ENCODE data around the gene ACY1. TPM values are rescaled to one million over a fixed set of nuclear protein-coding genes. Genes with fewer than 3 reads are reported as not detected.

Gene ACY1
- total and polyA plus RNA-seq, 10 of the 15 experiments (the other 5 are each of a cell fraction or from before 2014, with no cell fraction given), result 18.5 to 42.2 (median 27.8) TPM

DNA sequence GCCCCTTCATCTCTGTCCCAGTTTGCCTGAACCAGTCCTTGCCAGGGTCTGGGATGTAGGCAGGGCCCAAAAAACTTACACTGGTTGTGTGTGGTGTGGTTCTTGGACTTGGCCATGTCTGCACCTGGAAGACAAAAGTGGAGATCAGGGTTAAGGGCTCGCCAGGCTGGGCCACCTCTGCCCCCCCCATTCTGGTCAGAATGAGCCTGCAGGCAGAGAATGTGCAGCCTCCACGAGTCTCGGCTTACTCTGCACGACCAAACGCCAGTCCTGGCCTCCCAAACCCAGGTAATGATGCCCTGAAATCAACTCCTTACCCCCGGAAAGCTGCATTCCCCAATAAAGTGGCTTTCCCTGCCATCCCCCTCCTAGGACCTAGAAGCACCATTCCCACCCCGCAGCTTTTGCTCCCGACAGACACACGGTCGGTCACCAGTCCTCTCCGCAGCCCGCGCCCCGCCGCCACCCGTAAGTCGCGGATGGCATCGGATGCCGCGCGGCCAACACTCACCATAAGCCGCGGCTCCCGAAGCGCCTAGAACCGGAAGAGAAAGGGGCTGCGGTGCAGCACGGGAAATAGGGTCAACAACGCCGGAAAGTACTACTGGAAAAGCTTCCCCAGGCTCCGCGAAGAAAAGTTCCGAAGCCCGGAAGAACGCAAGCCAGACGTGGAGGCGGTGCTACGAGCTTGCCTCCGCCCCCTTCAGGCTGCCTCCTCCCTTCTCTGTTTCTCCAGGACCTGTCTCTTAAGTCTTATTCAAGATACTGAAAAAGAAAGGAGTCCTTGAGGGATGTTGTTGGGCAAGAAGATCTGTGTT, 12.2 kb downstream of the ACY1 start, which contains the start of gene RPL29 (continued):
- peak in 1 of 2 experiments; percentile 5; a peak in 1 of 4 replicates for TF ChIP-seq CEBPB (IDR thresholded peaks at IDR 0.05; ENCODE audit: borderline replicate concordance in 1 of 2, low read depth in 2 of 2, low read length in 2 of 2)
- TF ChIP-seq, protein P1, sequence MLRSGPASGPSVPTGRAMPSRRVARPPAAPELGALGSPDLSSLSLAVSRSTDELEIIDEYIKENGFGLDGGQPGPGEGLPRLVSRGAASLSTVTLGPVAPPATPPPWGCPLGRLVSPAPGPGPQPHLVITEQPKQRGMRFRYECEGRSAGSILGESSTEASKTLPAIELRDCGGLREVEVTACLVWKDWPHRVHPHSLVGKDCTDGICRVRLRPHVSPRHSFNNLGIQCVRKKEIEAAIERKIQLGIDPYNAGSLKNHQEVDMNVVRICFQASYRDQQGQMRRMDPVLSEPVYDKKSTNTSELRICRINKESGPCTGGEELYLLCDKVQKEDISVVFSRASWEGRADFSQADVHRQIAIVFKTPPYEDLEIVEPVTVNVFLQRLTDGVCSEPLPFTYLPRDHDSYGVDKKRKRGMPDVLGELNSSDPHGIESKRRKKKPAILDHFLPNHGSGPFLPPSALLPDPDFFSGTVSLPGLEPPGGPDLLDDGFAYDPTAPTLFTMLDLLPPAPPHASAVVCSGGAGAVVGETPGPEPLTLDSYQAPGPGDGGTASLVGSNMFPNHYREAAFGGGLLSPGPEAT (IDR thresholded peaks at IDR 0.05; ENCODE audit: low read depth), result peak; percentile 91
- TF ChIP-seq, protein P2, sequence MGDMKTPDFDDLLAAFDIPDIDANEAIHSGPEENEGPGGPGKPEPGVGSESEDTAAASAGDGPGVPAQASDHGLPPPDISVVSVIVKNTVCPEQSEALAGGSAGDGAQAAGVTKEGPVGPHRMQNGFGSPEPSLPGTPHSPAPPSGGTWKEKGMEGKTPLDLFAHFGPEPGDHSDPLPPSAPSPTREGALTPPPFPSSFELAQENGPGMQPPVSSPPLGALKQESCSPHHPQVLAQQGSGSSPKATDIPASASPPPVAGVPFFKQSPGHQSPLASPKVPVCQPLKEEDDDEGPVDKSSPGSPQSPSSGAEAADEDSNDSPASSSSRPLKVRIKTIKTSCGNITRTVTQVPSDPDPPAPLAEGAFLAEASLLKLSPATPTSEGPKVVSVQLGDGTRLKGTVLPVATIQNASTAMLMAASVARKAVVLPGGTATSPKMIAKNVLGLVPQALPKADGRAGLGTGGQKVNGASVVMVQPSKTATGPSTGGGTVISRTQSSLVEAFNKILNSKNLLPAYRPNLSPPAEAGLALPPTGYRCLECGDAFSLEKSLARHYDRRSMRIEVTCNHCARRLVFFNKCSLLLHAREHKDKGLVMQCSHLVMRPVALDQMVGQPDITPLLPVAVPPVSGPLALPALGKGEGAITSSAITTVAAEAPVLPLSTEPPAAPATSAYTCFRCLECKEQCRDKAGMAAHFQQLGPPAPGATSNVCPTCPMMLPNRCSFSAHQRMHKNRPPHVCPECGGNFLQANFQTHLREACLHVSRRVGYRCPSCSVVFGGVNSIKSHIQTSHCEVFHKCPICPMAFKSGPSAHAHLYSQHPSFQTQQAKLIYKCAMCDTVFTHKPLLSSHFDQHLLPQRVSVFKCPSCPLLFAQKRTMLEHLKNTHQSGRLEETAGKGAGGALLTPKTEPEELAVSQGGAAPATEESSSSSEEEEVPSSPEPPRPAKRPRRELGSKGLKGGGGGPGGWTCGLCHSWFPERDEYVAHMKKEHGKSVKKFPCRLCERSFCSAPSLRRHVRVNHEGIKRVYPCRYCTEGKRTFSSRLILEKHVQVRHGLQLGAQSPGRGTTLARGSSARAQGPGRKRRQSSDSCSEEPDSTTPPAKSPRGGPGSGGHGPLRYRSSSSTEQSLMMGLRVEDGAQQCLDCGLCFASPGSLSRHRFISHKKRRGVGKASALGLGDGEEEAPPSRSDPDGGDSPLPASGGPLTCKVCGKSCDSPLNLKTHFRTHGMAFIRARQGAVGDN (IDR thresholded peaks at IDR 0.05), result peak; percentile 46; the same call in 1 of the 2 replicates
- peak; percentile 24 to 30; a peak in 1 of 4 replicates for TF ChIP-seq IKZF2 (IDR thresholded peaks at IDR 0.05)
- TF ChIP-seq, protein P3, sequence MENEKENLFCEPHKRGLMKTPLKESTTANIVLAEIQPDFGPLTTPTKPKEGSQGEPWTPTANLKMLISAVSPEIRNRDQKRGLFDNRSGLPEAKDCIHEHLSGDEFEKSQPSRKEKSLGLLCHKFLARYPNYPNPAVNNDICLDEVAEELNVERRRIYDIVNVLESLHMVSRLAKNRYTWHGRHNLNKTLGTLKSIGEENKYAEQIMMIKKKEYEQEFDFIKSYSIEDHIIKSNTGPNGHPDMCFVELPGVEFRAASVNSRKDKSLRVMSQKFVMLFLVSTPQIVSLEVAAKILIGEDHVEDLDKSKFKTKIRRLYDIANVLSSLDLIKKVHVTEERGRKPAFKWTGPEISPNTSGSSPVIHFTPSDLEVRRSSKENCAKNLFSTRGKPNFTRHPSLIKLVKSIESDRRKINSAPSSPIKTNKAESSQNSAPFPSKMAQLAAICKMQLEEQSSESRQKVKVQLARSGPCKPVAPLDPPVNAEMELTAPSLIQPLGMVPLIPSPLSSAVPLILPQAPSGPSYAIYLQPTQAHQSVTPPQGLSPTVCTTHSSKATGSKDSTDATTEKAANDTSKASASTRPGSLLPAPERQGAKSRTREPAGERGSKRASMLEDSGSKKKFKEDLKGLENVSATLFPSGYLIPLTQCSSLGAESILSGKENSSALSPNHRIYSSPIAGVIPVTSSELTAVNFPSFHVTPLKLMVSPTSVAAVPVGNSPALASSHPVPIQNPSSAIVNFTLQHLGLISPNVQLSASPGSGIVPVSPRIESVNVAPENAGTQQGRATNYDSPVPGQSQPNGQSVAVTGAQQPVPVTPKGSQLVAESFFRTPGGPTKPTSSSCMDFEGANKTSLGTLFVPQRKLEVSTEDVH (IDR thresholded peaks at IDR 0.05; ENCODE audit: low read depth, partially characterized antibody), result peak; percentile 97
- peak in 1 of 2 experiments; percentile 83; a peak in 2 of 4 replicates for TF ChIP-seq SRF (IDR thresholded peaks at IDR 0.05; ENCODE audit: low read depth in 2 of 2, low read length in 2 of 2)
- TF ChIP-seq, protein P4, sequence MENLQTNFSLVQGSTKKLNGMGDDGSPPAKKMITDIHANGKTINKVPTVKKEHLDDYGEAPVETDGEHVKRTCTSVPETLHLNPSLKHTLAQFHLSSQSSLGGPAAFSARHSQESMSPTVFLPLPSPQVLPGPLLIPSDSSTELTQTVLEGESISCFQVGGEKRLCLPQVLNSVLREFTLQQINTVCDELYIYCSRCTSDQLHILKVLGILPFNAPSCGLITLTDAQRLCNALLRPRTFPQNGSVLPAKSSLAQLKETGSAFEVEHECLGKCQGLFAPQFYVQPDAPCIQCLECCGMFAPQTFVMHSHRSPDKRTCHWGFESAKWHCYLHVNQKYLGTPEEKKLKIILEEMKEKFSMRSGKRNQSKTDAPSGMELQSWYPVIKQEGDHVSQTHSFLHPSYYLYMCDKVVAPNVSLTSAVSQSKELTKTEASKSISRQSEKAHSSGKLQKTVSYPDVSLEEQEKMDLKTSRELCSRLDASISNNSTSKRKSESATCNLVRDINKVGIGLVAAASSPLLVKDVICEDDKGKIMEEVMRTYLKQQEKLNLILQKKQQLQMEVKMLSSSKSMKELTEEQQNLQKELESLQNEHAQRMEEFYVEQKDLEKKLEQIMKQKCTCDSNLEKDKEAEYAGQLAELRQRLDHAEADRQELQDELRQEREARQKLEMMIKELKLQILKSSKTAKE (IDR thresholded peaks at IDR 0.05; ENCODE audit: low read depth, poor library complexity, severe bottlenecking), result peak; percentile 22
- TF ChIP-seq JUNB (IDR thresholded peaks at IDR 0.05), result peak; percentile 18; the same call in 1 of the 2 replicates
- no peak for TF ChIP-seq YBX1 (IDR thresholded peaks at IDR 0.05)
- peak; percentile 74; the same call in 1 of the 2 replicates for TF ChIP-seq MEF2A (IDR thresholded peaks at IDR 0.05; ENCODE audit: insufficient read depth, low read depth, low read length)
- TF ChIP-seq NFIC (IDR thresholded peaks at IDR 0.05; ENCODE audit: low read depth, low read length), result no peak; the same call in 1 of the 2 replicates
- TF ChIP-seq MTA2 (IDR thresholded peaks at IDR 0.05; ENCODE audit: low read depth), result peak; percentile 88
- TF ChIP-seq ZNF207 (IDR thresholded peaks at IDR 0.05; ENCODE audit: borderline replicate concordance), result peak; percentile 94

All from GM12878 (cell line).